Liver (tissue), 9 donors: Measurements from ENCODE around the gene KRT6B. TPM values are rescaled to one million over a fixed set of nuclear protein-coding genes. Genes with fewer than 3 reads are reported as not detected.

Experiments
- DNase-seq: peaks from one replicate; pipeline ENCODE4 v3.0.0-alpha.2; 2017; ENCODE audit warnings: low spot score
- H3K27ac ChIP-seq, 2 donors: one replicate each; pipeline ENCODE4 v1.7.0; 2013; ENCODE audit warnings: inconsistent platforms in 2 of 2, low read length in 2 of 2, control low read depth in 1 of 2, low read depth in 1 of 2, mild to moderate bottlenecking in 1 of 2
- H3K27me3 ChIP-seq, 4 donors: one replicate each; pipeline versions ENCODE4 v1.6.1 to v1.7.0; 2013; ENCODE audit warnings: low read length in 3 of 4, inconsistent platforms in 1 of 4, mild to moderate bottlenecking in 1 of 4, moderate library complexity in 1 of 4; ENCODE audit not compliant: control insufficient read depth in 4 of 4, insufficient read depth in 4 of 4
- H3K36me3 ChIP-seq, 4 donors: one replicate each; pipeline versions ENCODE4 v1.6.1 to v1.7.0; 2013; ENCODE audit warnings: low read length in 3 of 4, mild to moderate bottlenecking in 3 of 4, low read depth in 1 of 4, moderate library complexity in 1 of 4; ENCODE audit not compliant: control insufficient read depth in 4 of 4, insufficient read depth in 3 of 4
- H3K4me1 ChIP-seq, 4 donors: one replicate each; pipeline versions ENCODE4 v1.6.1 to v1.7.0; 2013; ENCODE audit warnings: low read length in 3 of 4, mild to moderate bottlenecking in 3 of 4, moderate library complexity in 1 of 4; ENCODE audit not compliant: control insufficient read depth in 4 of 4, insufficient read depth in 4 of 4
- H3K4me3 ChIP-seq, 3 donors: one replicate each; pipeline versions ENCODE4 v1.6.1 to v1.7.0; 2013; ENCODE audit warnings: low read length in 3 of 3, control low read depth in 1 of 3, low read depth in 1 of 3, mild to moderate bottlenecking in 1 of 3
- H3K9ac ChIP-seq, 2 donors: one replicate each; pipeline ENCODE4 v1.7.0; 2013; ENCODE audit warnings: low read length in 2 of 2, mild to moderate bottlenecking in 2 of 2, moderate library complexity in 2 of 2, control low read depth in 1 of 2, low read depth in 1 of 2
- H3K9me3 ChIP-seq, 4 donors: one replicate each; pipeline versions ENCODE4 v1.6.1 to v1.7.0; 2013; ENCODE audit warnings: low read length in 3 of 4; ENCODE audit not compliant: control insufficient read depth in 4 of 4
- EGR1 ChIP-seq, 2 donors: IDR thresholded peaks; 2 replicates each; pipeline ENCODE4 v1.6.1; 2016 to 2018; ENCODE audit warnings: antibody characterized with exemption in 2 of 2, low read depth in 2 of 2
- FOXA1 ChIP-seq: IDR thresholded peaks from 2 replicates; pipeline ENCODE4 v1.6.1; 2016; ENCODE audit warnings: antibody characterized with exemption
- GABPA ChIP-seq, 2 donors: IDR thresholded peaks in 1 of 2; conservative IDR thresholded peaks in 1 of 2; 2 replicates each; pipeline ENCODE4 v1.6.1; 2016; ENCODE audit warnings: antibody characterized with exemption in 2 of 2, mild to moderate bottlenecking in 1 of 2, moderate library complexity in 1 of 2
- HNF4A ChIP-seq, 2 donors: conservative IDR thresholded peaks; 2 replicates each; pipeline ENCODE4 v1.6.1; 2016; ENCODE audit warnings: antibody characterized with exemption in 2 of 2, mild to moderate bottlenecking in 2 of 2
- HNF4G ChIP-seq: IDR thresholded peaks from 2 replicates; pipeline ENCODE4 v1.6.1; 2016; ENCODE audit warnings: antibody characterized with exemption
- NR2F2 ChIP-seq: IDR thresholded peaks from 2 replicates; pipeline ENCODE4 v1.6.1; 2016; ENCODE audit warnings: antibody characterized with exemption
- RAD21 ChIP-seq, 2 donors: IDR thresholded peaks; 2 replicates each; pipeline ENCODE4 v1.6.1; 2016; ENCODE audit warnings: antibody characterized with exemption in 2 of 2, mild to moderate bottlenecking in 2 of 2
- RXRA ChIP-seq, 2 donors: IDR thresholded peaks; 2 replicates each; pipeline ENCODE4 v1.6.1; 2017 to 2018; ENCODE audit warnings: antibody characterized with exemption in 2 of 2, mild to moderate bottlenecking in 1 of 2
- TAF1 ChIP-seq: conservative IDR thresholded peaks from 2 replicates; pipeline ENCODE4 v1.6.1; 2016; ENCODE audit warnings: antibody characterized with exemption, mild to moderate bottlenecking
- YY1 ChIP-seq: IDR thresholded peaks from 2 replicates; pipeline ENCODE4 v1.6.1; 2016; ENCODE audit warnings: antibody characterized with exemption, mild to moderate bottlenecking
- WGBS: extraction: QIAGEN DNeasy Blood & Tissue Kit; methylation state at CpG from one replicate; pipeline ENCODE4 v1.1.7; 2013; 5-methylcytosine and 5-hydroxymethylcytosine counted together
- polyA plus RNA-seq, 2 donors: library from polyadenylated mRNA; stranded (reverse) in 1 of 2; unstranded in 1 of 2; fragments of 200-250 nt in 1 of 2; fragments of >200 nt in 1 of 2; fragmentation: Nextera tagmentation in 1 of 2; extraction: Ambion mirVana in 1 of 2; gene quantifications; one replicate each; pipeline versions ENCODE4 v1.2.1 to v1.2.3, GENCODE V29; 2013 to 2015
- total RNA-seq, 2 donors: library from RNA; depleted of rRNA; stranded (reverse); fragments of >200 nt; gene quantifications; one replicate each; pipeline ENCODE4 v1.2.3, GENCODE V29; 2014
- TF ChIP-seq, protein P1 (sequence below): fragments of 150-350 bp; IDR thresholded peaks from 2 replicates; pipeline ENCODE4 v1.5.1; 2017; ENCODE audit warnings: improper control_type of control experiment, low read depth, low read length; ENCODE audit not compliant: missing input control
- TF ChIP-seq, protein P2 (sequence below): IDR thresholded peaks from 2 replicates; pipeline ENCODE4 v1.6.1; 2016; ENCODE audit warnings: antibody characterized with exemption
- donor health status: healthy.
- donor health status: healthy.
- donor health status: healthy.
- donor health status: healthy.
- donor health status: healthy.

KRT6B gene
- total and polyA plus RNA-seq, 4 donors, result 0.23 TPM; not detected in 3

DNA sequence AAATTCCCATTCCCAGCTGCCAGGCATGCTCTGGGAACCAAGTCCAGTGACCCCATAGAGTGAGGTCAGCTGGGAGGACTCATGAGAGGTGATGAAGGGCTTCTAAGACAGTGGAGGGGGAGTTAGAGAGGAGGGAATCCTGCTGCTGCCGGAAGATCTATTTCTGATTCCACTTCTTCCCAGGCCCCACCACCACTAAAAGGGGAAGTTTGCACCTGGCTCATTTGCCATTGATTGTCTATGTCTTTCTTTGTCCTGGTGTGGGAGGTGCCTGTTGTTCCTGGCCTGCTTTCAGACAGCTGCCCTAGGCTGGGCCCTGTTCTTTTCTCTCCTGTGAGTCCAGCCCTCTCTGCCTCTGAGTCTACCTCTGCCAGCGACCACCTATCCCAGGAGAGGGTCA is 44.1 kb upstream of the KRT6B start:
- 75% methylated on average over 2 of the region's 2 CpGs for WGBS
- Histone ChIP-seq H3K4me1 (no peaks in the 10 kb centered on the region), H3K4me3 (no peak overlapping the region)

DNA sequence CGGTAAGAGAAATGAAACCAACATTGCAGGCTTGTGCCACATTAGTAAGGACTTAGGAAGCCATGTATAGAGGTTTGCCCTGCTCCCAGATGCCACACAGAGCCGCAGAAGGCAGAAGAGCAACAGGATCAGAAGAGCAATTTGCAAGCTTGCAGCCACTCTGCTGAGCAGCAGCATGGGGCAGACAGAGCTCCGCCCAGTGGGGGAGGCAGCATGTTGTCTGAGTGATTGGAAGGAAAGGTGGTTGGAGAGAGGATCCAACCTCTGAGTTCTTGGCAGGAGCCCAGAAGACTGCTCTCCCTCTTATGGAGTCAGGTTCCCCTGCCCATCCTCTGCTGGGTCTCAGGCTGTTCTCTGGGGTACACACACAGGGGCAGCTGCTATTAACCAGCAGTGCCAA is 43.4 kb upstream of the KRT6B start:
- no peak overlapping the region for H3K27ac ChIP-seq

More for the DNA sequence above, 44.1 kb upstream of the KRT6B start:
- no peak overlapping the region for H3K9ac ChIP-seq
- TF ChIP-seq NR2F2 (no peak), YY1 (no peak), RAD21 (IDR thresholded peaks at IDR 0.05) (no peak), FOXA1 (no peak), HNF4G (no peak), GABPA (IDR thresholded peaks at IDR 0.05 in 1 of 2, conservative IDR thresholded peaks at IDR 0.05 in 1 of 2) (no peak), HNF4A (conservative IDR thresholded peaks at IDR 0.05) (no peak), RXRA (IDR thresholded peaks at IDR 0.05) (no peak), EGR1 (IDR thresholded peaks at IDR 0.05; ENCODE audit: low read depth in 2 of 2) (no peak), TAF1 (no peak)
- TF ChIP-seq, protein P1, sequence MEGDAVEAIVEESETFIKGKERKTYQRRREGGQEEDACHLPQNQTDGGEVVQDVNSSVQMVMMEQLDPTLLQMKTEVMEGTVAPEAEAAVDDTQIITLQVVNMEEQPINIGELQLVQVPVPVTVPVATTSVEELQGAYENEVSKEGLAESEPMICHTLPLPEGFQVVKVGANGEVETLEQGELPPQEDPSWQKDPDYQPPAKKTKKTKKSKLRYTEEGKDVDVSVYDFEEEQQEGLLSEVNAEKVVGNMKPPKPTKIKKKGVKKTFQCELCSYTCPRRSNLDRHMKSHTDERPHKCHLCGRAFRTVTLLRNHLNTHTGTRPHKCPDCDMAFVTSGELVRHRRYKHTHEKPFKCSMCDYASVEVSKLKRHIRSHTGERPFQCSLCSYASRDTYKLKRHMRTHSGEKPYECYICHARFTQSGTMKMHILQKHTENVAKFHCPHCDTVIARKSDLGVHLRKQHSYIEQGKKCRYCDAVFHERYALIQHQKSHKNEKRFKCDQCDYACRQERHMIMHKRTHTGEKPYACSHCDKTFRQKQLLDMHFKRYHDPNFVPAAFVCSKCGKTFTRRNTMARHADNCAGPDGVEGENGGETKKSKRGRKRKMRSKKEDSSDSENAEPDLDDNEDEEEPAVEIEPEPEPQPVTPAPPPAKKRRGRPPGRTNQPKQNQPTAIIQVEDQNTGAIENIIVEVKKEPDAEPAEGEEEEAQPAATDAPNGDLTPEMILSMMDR, result no peak
- TF ChIP-seq, protein P2, sequence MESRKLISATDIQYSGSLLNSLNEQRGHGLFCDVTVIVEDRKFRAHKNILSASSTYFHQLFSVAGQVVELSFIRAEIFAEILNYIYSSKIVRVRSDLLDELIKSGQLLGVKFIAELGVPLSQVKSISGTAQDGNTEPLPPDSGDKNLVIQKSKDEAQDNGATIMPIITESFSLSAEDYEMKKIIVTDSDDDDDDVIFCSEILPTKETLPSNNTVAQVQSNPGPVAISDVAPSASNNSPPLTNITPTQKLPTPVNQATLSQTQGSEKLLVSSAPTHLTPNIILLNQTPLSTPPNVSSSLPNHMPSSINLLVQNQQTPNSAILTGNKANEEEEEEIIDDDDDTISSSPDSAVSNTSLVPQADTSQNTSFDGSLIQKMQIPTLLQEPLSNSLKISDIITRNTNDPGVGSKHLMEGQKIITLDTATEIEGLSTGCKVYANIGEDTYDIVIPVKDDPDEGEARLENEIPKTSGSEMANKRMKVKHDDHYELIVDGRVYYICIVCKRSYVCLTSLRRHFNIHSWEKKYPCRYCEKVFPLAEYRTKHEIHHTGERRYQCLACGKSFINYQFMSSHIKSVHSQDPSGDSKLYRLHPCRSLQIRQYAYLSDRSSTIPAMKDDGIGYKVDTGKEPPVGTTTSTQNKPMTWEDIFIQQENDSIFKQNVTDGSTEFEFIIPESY, result no peak
- no peaks in the 10 kb centered on the region for H3K9me3 ChIP-seq
- no peak overlapping the region for H3K27ac ChIP-seq
- H3K36me3 ChIP-seq, result no peaks in the 10 kb centered on the region
- peaks cover 0 to 9% (median 0%) of the 10 kb centered on the region in 4 donors for H3K27me3 ChIP-seq
- DNase-seq, result no peak

More for the DNA sequence above, 43.4 kb upstream of the KRT6B start:
- DNase-seq, result no peak
- H3K4me1 ChIP-seq, result no peaks in the 10 kb centered on the region
- WGBS, result 40% methylated on average over 3 of the region's 3 CpGs
- H3K27me3 ChIP-seq, result peaks cover 0 to 6% (median 0%) of the 10 kb centered on the region in 4 donors
- H3K9me3 ChIP-seq, result no peaks in the 10 kb centered on the region
- no peak overlapping the region for H3K4me3 ChIP-seq
- H3K9ac ChIP-seq, result no peak overlapping the region
- H3K36me3 ChIP-seq, result no peaks in the 10 kb centered on the region
- TF ChIP-seq, protein P2, result no peak
- no peak for TF ChIP-seq NR2F2
- TF ChIP-seq HNF4G, result no peak
